Uterus (tissue), 2 donors: ENCODE results near the gene CDC42BPA.

Experiments
- POLR2A ChIP-seq, 2 donors: fragments of 450-650 bp; IDR thresholded peaks; one replicate each; pipeline ENCODE4 v1.6.1; 2016; ENCODE audit warnings: antibody characterized with exemption in 2 of 2, mild to moderate bottlenecking in 1 of 2, moderate library complexity in 1 of 2
- TF ChIP-seq, protein P1 (sequence below), 4 experiments: fragments of 200-600 bp in 2 of 4; fragments of 450-650 bp in 2 of 4; sonication (generic) in 2 of 4; IDR thresholded peaks; one replicate each; pipeline ENCODE4 v1.5.1; 2016 to 2019; ENCODE audit warnings: antibody characterized with exemption in 4 of 4, mild to moderate bottlenecking in 2 of 4, moderate library complexity in 1 of 4

DNA sequence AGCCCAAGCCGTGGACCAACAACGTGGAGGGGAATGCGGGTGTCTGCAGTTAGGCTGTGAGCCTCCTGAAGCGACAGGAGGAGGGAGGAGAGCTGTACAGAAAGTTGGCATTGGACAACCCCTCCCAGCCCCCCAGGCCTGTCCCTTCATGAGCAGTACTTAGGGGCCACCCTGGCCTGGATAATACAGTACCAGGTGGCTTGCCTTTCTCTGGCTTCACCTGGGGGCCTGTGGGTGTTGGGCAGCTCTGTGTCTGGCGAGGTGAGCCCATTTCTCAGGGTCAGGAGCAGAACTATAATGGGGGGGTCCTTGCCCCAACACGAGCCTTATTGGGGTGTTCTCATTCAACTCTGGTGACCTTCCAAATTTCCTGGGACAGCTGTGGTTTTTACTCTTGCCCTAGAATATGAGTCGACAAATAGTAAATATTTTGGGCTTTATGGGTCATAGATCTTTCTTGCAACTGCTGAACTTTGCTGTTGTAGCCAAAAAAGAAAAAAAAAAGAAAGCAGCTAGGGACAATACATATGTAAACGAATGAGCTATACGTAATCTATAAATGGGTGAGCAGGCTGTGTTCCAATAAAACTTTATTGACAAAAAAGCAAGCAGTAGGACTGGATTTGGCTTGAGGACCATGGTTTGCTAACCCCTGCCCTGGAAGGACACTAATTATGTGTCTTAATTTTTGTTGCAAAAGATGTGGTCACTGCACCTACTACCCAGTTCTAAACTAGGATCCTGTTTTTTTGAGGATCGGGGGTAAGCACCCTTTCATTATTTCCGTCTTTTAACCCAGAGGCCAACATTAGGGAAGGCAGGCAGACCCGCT lies 366.8 kb downstream of the CDC42BPA start:
- TF ChIP-seq, protein P1, sequence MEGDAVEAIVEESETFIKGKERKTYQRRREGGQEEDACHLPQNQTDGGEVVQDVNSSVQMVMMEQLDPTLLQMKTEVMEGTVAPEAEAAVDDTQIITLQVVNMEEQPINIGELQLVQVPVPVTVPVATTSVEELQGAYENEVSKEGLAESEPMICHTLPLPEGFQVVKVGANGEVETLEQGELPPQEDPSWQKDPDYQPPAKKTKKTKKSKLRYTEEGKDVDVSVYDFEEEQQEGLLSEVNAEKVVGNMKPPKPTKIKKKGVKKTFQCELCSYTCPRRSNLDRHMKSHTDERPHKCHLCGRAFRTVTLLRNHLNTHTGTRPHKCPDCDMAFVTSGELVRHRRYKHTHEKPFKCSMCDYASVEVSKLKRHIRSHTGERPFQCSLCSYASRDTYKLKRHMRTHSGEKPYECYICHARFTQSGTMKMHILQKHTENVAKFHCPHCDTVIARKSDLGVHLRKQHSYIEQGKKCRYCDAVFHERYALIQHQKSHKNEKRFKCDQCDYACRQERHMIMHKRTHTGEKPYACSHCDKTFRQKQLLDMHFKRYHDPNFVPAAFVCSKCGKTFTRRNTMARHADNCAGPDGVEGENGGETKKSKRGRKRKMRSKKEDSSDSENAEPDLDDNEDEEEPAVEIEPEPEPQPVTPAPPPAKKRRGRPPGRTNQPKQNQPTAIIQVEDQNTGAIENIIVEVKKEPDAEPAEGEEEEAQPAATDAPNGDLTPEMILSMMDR (IDR thresholded peaks at IDR 0.05): no peak
- no peak for TF ChIP-seq POLR2A (IDR thresholded peaks at IDR 0.05)
